Tibial artery (tissue), 4 donors: ENCODE measurements around the gene ERLEC1.

Experiments used
- DNase-seq, 2 donors: peaks; one replicate each; pipeline ENCODE4 v3.0.0-alpha.2; 2019
- H3K27ac ChIP-seq, 2 donors: fragments of 200-600 bp; sonication (generic) in 1 of 2; 1 replicate in 1 of 2; 2 replicates in 1 of 2; pipeline ENCODE4 v1.5.1; 2018 to 2019; ENCODE audit warnings: mild to moderate bottlenecking in 1 of 2
- H3K27me3 ChIP-seq, 2 donors: fragments of 200-600 bp; sonication (generic) in 1 of 2; one replicate each; pipeline versions ENCODE4 v1.5.1 to v1.6.0; 2016 to 2019
- H3K36me3 ChIP-seq, 3 donors: fragments of 200-600 bp; sonication (generic) in 2 of 3; one replicate each; pipeline ENCODE4 v1.5.1; 2016 to 2019; ENCODE audit warnings: mild to moderate bottlenecking in 2 of 3
- H3K4me1 ChIP-seq, 4 donors: fragments of 200-600 bp; sonication (generic) in 2 of 4; 1 replicate in 3 of 4; 2 replicates in 1 of 4; pipeline ENCODE4 v1.5.1; 2016 to 2019
- H3K4me3 ChIP-seq, 2 donors: fragments of 200-600 bp; sonication (generic) in 1 of 2; 1 replicate in 1 of 2; 2 replicates in 1 of 2; pipeline ENCODE4 v1.5.1; 2018 to 2019; ENCODE audit warnings: mild to moderate bottlenecking in 2 of 2
- H3K9me3 ChIP-seq, 3 donors: fragments of 200-600 bp; sonication (generic) in 1 of 3; one replicate each; pipeline ENCODE4 v1.5.1; 2016 to 2019
- CTCF ChIP-seq, 2 experiments: fragments of 200-600 bp in 1 of 2; fragments of 450-650 bp in 1 of 2; IDR thresholded peaks; one replicate each; pipeline ENCODE4 v1.5.1; 2017 to 2019; ENCODE audit warnings: antibody characterized with exemption in 2 of 2, mild to moderate bottlenecking in 1 of 2, moderate library complexity in 1 of 2
- intact Hi-C: fragments of 100-400 bp; cut with DNase I; formaldehyde crosslinking; loops from one replicate; pipeline ENCODE4 v1.15.0; 2023; ENCODE audit warnings: low total_unique reads

Gene ERLEC1

GRCh38 chr2:53863538-53864227 is 76.8 kb downstream of the ERLEC1 start:
- H3K27ac ChIP-seq: no peak overlapping the region
- no peak overlapping the region for H3K4me3 ChIP-seq
- intact Hi-C loops: no loop called here
- H3K9me3 ChIP-seq: no peaks in the 10 kb centered on the region
- DNase-seq: no peak
- peaks cover 0 to 13% (median 6%) of the 10 kb centered on the region in 4 donors for H3K4me1 ChIP-seq
- H3K27me3 ChIP-seq: no peaks in the 10 kb centered on the region
- peaks cover 34 to 55% (median 39%) of the 10 kb centered on the region in 3 donors for H3K36me3 ChIP-seq
- TF ChIP-seq CTCF (IDR thresholded peaks at IDR 0.05): no peak

GRCh38 chr2:53865264-53865663 is 78.4 kb downstream of the ERLEC1 start:
- no peaks in the 10 kb centered on the region for H3K9me3 ChIP-seq
- intact Hi-C loops: no loop called here
- peaks cover 0 to 2% (median under 1%) of the 10 kb centered on the region in 4 donors for H3K4me1 ChIP-seq
- DNase-seq: no peak
- H3K27me3 ChIP-seq: no peaks in the 10 kb centered on the region
- no peak overlapping the region for H3K27ac ChIP-seq
- H3K36me3 ChIP-seq: peaks cover 41 to 71% (median 50%) of the 10 kb centered on the region in 3 donors
- H3K4me3 ChIP-seq: no peak overlapping the region
- no peak for TF ChIP-seq CTCF (IDR thresholded peaks at IDR 0.05)

- Histone ChIP-seq H3K9me3 (no peaks in the 10 kb centered on the region), H3K4me3 (no peak overlapping the region), H3K27ac (no peak overlapping the region), H3K27me3 (no peaks in the 10 kb centered on the region), H3K36me3 (peaks cover 48 to 74% (median 50%) of the 10 kb centered on the region in 3 donors), H3K4me1 (no peaks in the 10 kb centered on the region)
- TF ChIP-seq CTCF (IDR thresholded peaks at IDR 0.05): no peak
- intact Hi-C loops: no loop called here
- no peak for DNase-seq
Measured at GRCh38 chr2:53865962-53866361, 79.1 kb downstream of the ERLEC1 start.

- intact Hi-C loops: no loop called here
- no peaks in the 10 kb centered on the region for H3K4me1 ChIP-seq
- H3K27ac ChIP-seq: no peak overlapping the region
- H3K27me3 ChIP-seq: no peaks in the 10 kb centered on the region
- H3K36me3 ChIP-seq: peaks cover 50 to 87% (median 57%) of the 10 kb centered on the region in 3 donors
- no peak for DNase-seq
- no peaks in the 10 kb centered on the region for H3K9me3 ChIP-seq
- H3K4me3 ChIP-seq: no peak overlapping the region
- TF ChIP-seq CTCF (IDR thresholded peaks at IDR 0.05): no peak
Measured at GRCh38 chr2:53867169-53867568, 80.3 kb downstream of the ERLEC1 start.

- H3K27me3 ChIP-seq: no peaks in the 10 kb centered on the region
- no peak for TF ChIP-seq CTCF (IDR thresholded peaks at IDR 0.05)
- no peaks in the 10 kb centered on the region for H3K4me1 ChIP-seq
- no peak overlapping the region for H3K27ac ChIP-seq
- peaks cover 50 to 90% (median 57%) of the 10 kb centered on the region in 3 donors for H3K36me3 ChIP-seq
- no peaks in the 10 kb centered on the region for H3K9me3 ChIP-seq
- DNase-seq: no peak
- no peak overlapping the region for H3K4me3 ChIP-seq
- intact Hi-C loops: no loop called here
Measured at GRCh38 chr2:53867773-53868172, 80.9 kb downstream of the ERLEC1 start.
